ENCODE results near the gene ZNF236.
A peak's percentile ranks its signal among the peaks of the same experiment; 100 is the strongest.

ZNF236 gene

DNA sequence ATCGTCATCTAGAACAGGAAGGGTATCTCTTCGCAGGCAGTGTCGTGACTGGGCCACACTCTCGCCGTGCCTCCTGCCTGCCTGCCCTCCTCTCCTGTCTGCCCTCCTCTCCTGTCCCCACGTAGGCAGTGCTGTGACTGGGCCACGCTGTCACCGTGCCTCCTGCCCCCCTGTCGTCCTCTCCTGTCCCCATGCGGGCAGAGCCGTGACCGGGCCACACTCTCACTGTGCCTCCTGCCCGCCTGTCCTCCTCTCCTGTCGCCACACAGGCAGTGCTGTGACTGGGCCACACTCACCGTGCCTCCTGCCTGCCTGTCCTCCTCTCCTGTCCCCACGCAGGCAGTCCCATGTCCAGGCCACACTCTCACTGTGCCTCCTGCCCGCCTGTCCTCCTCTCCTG, 51.4 kb downstream of the ZNF236 start:
- no peak for TF ChIP-seq TCF12 (IDR thresholded peaks at IDR 0.05; ENCODE audit: low read depth)
- TF ChIP-seq, protein P1, sequence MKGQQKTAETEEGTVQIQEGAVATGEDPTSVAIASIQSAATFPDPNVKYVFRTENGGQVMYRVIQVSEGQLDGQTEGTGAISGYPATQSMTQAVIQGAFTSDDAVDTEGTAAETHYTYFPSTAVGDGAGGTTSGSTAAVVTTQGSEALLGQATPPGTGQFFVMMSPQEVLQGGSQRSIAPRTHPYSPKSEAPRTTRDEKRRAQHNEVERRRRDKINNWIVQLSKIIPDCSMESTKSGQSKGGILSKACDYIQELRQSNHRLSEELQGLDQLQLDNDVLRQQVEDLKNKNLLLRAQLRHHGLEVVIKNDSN (IDR thresholded peaks at IDR 0.05) = no peak
- TF ChIP-seq, protein P2, sequence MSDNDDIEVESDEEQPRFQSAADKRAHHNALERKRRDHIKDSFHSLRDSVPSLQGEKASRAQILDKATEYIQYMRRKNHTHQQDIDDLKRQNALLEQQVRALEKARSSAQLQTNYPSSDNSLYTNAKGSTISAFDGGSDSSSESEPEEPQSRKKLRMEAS (IDR thresholded peaks at IDR 0.05) = no peak
- no peak for TF ChIP-seq EGR1 (IDR thresholded peaks at IDR 0.05)
- TF ChIP-seq EP300 (IDR thresholded peaks at IDR 0.05; ENCODE audit: borderline replicate concordance) = no peak
- no peak for TF ChIP-seq RAD21 (IDR thresholded peaks at IDR 0.05; ENCODE audit: low read depth)
- no peak for TF ChIP-seq CEBPB (IDR thresholded peaks at IDR 0.05)
- TF ChIP-seq ZBTB7A (IDR thresholded peaks at IDR 0.05; ENCODE audit: low read depth) = no peak
- no peak for TF ChIP-seq CREB1 (IDR thresholded peaks at IDR 0.05; ENCODE audit: low read depth)
- no peak for TF ChIP-seq TEAD4 (IDR thresholded peaks at IDR 0.05)
- no peak for TF ChIP-seq TAF1 (IDR thresholded peaks at IDR 0.05; ENCODE audit: low read depth)
- no peak for TF ChIP-seq YY1 (IDR thresholded peaks at IDR 0.05; ENCODE audit: low read depth)
- TF ChIP-seq, protein P3, sequence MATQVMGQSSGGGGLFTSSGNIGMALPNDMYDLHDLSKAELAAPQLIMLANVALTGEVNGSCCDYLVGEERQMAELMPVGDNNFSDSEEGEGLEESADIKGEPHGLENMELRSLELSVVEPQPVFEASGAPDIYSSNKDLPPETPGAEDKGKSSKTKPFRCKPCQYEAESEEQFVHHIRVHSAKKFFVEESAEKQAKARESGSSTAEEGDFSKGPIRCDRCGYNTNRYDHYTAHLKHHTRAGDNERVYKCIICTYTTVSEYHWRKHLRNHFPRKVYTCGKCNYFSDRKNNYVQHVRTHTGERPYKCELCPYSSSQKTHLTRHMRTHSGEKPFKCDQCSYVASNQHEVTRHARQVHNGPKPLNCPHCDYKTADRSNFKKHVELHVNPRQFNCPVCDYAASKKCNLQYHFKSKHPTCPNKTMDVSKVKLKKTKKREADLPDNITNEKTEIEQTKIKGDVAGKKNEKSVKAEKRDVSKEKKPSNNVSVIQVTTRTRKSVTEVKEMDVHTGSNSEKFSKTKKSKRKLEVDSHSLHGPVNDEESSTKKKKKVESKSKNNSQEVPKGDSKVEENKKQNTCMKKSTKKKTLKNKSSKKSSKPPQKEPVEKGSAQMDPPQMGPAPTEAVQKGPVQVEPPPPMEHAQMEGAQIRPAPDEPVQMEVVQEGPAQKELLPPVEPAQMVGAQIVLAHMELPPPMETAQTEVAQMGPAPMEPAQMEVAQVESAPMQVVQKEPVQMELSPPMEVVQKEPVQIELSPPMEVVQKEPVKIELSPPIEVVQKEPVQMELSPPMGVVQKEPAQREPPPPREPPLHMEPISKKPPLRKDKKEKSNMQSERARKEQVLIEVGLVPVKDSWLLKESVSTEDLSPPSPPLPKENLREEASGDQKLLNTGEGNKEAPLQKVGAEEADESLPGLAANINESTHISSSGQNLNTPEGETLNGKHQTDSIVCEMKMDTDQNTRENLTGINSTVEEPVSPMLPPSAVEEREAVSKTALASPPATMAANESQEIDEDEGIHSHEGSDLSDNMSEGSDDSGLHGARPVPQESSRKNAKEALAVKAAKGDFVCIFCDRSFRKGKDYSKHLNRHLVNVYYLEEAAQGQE (IDR thresholded peaks at IDR 0.05; ENCODE audit: low read depth) = no peak
- no peak for TF ChIP-seq FOXM1 (IDR thresholded peaks at IDR 0.05; ENCODE audit: borderline replicate concordance, low read depth)
- no peak for TF ChIP-seq NFIC (IDR thresholded peaks at IDR 0.05)

DNA sequence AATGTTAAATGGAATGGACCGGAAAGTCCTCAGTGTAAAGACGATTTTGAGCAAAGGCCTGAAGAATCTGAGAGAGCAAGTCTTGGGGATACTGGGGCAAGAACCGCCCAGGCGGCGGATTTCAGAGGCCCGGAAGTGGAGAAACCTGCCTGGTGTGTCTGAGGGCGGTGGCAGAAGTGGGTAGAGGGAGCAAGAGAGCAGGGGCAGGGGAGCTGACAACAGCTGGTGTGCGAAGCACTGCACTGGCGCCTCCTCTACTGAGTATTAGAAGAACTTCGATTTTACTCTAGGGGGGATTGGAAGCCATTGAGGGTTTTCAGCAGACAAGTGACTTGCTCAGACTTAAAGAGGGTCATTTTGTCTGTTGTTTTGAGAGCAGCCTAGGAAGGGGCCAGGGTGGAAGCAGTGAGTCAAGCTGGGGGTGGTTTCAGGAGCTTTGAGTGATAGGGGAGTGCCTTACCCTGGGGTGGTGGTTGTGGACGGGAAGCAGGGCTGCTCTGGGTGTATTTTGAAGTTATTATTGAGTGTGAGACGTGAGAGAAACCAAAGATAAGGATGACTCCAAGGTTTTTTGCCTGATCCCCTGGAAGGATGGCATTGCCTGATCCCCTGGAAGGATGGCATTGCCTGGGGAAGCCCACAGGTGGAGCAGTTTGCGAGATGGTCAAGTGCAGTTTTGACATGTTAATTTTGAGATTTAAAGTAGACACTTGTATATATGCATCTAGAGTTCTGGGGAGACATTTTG, 52.5 kb downstream of the ZNF236 start:
- no peak for TF ChIP-seq EGR1 (IDR thresholded peaks at IDR 0.05)
- no peak for TF ChIP-seq NFIC (IDR thresholded peaks at IDR 0.05)
- TF ChIP-seq ZBTB7A (IDR thresholded peaks at IDR 0.05; ENCODE audit: low read depth) = no peak
- TF ChIP-seq TAF1 (IDR thresholded peaks at IDR 0.05; ENCODE audit: low read depth) = no peak
- TF ChIP-seq, protein P2 (IDR thresholded peaks at IDR 0.05) = no peak
- no peak for TF ChIP-seq RAD21 (IDR thresholded peaks at IDR 0.05; ENCODE audit: low read depth)
- TF ChIP-seq CREB1 (IDR thresholded peaks at IDR 0.05; ENCODE audit: low read depth) = no peak
- no peak for TF ChIP-seq CEBPB (IDR thresholded peaks at IDR 0.05)
- no peak for TF ChIP-seq FOXM1 (IDR thresholded peaks at IDR 0.05; ENCODE audit: borderline replicate concordance, low read depth)
- TF ChIP-seq TEAD4 (IDR thresholded peaks at IDR 0.05) = no peak
- TF ChIP-seq, protein P3 (IDR thresholded peaks at IDR 0.05; ENCODE audit: low read depth) = no peak
- TF ChIP-seq TCF12 (IDR thresholded peaks at IDR 0.05; ENCODE audit: low read depth) = no peak
- TF ChIP-seq, protein P1 (IDR thresholded peaks at IDR 0.05) = no peak
- no peak for TF ChIP-seq YY1 (IDR thresholded peaks at IDR 0.05; ENCODE audit: low read depth)
- TF ChIP-seq EP300 (IDR thresholded peaks at IDR 0.05; ENCODE audit: borderline replicate concordance) = no peak

DNA sequence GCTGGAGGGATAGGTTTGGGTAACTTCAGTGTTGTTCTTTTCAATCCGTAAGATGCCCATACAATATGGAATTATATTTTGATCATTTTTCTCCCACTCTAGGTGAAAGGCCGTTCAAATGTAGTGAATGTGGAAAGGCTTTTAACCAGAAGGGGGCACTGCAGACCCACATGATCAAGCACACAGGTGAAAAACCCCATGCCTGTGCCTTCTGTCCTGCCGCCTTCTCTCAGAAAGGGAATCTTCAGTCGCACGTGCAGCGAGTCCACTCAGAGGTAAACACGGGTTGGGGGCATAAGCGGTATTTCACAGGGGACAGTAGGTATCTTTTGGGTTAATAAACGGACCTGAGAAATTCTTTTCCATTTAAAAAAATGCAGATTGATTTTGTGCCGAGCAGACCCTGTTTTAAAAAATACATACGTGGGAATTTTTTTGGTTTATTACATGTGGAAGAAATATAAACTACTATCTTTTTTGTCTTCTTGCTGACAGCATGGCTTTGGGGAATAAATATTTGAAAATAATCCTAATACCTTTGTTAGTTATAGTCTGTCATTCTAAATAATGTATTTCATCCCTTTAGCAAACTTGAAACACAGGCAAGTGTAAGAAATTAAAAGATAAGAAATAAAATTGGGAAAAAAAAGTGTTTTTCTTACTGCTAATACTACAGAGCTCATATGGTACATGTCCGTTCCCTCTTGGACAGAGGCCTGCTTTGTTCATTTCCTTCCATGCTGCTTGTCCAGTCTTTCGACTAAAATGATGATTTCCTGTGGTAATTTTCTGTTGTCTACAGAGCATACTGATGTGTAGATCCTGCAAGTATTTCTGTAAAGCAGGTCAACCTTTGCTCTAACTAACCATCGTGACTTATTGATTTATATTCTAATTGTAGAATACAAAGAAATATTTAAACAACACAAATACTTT, 53.3 kb downstream of the ZNF236 start:
- TF ChIP-seq RAD21 (IDR thresholded peaks at IDR 0.05; ENCODE audit: low read depth) = peak; percentile 89
- TF ChIP-seq, protein P2 (IDR thresholded peaks at IDR 0.05) = no peak

DNA sequence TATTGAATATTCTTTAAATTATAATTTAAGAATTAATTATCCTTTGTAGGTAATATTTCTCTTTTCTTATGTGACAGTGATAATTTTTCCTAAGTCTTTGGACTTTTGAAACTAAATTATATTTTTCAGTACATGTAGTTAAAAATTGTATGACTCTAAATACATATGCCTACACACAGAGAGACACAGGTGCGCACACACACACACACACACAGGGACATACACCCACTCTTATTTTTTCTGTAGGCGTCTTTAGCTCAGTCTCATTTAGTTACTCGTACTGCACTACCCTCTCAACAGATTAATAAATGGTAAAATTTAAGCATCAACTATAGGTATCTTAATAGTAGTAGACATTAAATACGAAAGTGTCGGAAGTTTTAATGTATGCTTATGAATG, 56.1 kb downstream of the ZNF236 start:
- TF ChIP-seq TCF12 (IDR thresholded peaks at IDR 0.05; ENCODE audit: low read depth) (no peak), CEBPB (IDR thresholded peaks at IDR 0.05) (no peak), FOXM1 (IDR thresholded peaks at IDR 0.05; ENCODE audit: borderline replicate concordance, low read depth) (no peak)

DNA sequence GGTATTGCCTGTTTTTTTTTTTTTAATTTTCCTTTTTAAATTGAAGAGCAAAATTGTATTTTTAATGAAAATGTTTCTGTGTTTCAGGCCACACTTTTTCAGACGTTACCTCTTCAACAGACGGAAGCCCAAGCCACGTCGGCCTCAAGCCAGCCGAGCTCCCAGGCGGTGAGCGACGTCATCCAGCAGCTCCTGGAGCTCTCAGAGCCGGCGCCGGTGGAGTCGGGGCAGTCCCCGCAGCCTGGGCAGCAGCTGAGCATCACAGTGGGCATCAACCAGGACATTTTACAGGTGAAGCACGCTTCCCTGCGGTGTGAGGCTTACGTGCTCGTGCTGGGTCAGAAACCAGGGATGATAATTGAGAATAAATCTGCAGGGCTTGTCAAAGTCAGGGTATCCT, 57.7 kb downstream of the ZNF236 start:
- TF ChIP-seq FOXM1 (IDR thresholded peaks at IDR 0.05; ENCODE audit: borderline replicate concordance, low read depth) (no peak), CREB1 (IDR thresholded peaks at IDR 0.05; ENCODE audit: low read depth) (no peak), TAF1 (IDR thresholded peaks at IDR 0.05; ENCODE audit: low read depth) (no peak), YY1 (IDR thresholded peaks at IDR 0.05; ENCODE audit: low read depth) (no peak), RAD21 (IDR thresholded peaks at IDR 0.05; ENCODE audit: low read depth) (no peak)
- TF ChIP-seq, protein P2 (IDR thresholded peaks at IDR 0.05) = no peak

Data from Ishikawa (cell line).